DND-41 (cell line): Measurements from ENCODE around the gene FAM219A.

Experiments used
- EZH2 ChIP-seq: IDR thresholded peaks from 3 replicates; pipeline ENCODE4 v1.6.1; 2012; ENCODE audit warnings: borderline replicate concordance, low read depth, mild to moderate bottlenecking, moderate library complexity, low read length, inconsistent platforms; ENCODE audit not compliant: severe bottlenecking
- TF ChIP-seq, protein P1 (sequence below): IDR thresholded peaks from 2 replicates; pipeline ENCODE4 v1.5.1; 2012; ENCODE audit warnings: borderline replicate concordance, low read length, moderate library complexity, mild to moderate bottlenecking; ENCODE audit not compliant: poor library complexity, severe bottlenecking; ENCODE audit errors: extremely low read depth

DNA sequence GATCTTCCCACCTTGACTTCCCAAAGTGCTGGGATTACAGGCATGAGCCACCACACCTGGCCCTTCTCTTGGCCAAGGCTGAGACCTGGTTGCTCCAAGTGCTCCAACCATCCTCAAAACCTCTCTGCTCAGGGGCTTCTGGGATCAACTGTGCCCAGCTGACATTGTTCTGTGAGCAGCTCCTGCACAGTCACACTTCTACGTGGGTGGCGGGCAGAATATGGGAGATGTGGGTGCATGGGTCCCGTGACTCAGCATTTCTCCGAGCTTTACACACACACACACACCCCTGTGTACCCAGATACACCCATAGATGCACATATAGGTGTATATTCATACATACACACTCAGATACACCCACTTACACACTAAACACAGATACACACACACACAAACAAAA lies 71.1 kb downstream of the FAM219A start:
- TF ChIP-seq, protein P1, sequence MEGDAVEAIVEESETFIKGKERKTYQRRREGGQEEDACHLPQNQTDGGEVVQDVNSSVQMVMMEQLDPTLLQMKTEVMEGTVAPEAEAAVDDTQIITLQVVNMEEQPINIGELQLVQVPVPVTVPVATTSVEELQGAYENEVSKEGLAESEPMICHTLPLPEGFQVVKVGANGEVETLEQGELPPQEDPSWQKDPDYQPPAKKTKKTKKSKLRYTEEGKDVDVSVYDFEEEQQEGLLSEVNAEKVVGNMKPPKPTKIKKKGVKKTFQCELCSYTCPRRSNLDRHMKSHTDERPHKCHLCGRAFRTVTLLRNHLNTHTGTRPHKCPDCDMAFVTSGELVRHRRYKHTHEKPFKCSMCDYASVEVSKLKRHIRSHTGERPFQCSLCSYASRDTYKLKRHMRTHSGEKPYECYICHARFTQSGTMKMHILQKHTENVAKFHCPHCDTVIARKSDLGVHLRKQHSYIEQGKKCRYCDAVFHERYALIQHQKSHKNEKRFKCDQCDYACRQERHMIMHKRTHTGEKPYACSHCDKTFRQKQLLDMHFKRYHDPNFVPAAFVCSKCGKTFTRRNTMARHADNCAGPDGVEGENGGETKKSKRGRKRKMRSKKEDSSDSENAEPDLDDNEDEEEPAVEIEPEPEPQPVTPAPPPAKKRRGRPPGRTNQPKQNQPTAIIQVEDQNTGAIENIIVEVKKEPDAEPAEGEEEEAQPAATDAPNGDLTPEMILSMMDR = no peak
- TF ChIP-seq EZH2 = no peak
